PFSK-1 (cell line): ENCODE measurements around the gene DYRK3.

Experiments
- FOXP2 ChIP-seq: optimal IDR thresholded peaks from 2 replicates; pipeline ENCODE3; 2011; ENCODE audit warnings: borderline replicate concordance, control low read depth, inconsistent platforms; ENCODE audit not compliant: insufficient read depth; ENCODE audit errors: extremely low read length, extremely low read depth
- POLR2AphosphoS5 ChIP-seq: IDR thresholded peaks from 2 replicates; pipeline ENCODE4 v1.6.1; 2012; ENCODE audit warnings: low read depth, mild to moderate bottlenecking, control low read depth, low read length, moderate library complexity
- SIN3A ChIP-seq: IDR thresholded peaks from 2 replicates; pipeline ENCODE4 v1.6.1; 2012; ENCODE audit warnings: mild to moderate bottlenecking, low read length, moderate library complexity, borderline replicate concordance; ENCODE audit not compliant: insufficient read depth
- TAF1 ChIP-seq: IDR thresholded peaks from 2 replicates; pipeline ENCODE4 v1.6.1; 2012; ENCODE audit warnings: low read length, control low read depth, borderline replicate concordance; ENCODE audit not compliant: insufficient read depth
- TF ChIP-seq, protein P1 (sequence below), 2 experiments: IDR thresholded peaks; 2 replicates each; pipeline versions ENCODE4 v1.6.1 to v1.8.0; 2011 to 2012; ENCODE audit warnings: low read depth in 2 of 2, low read length in 2 of 2, control low read depth in 1 of 2, inconsistent platforms in 1 of 2, mild to moderate bottlenecking in 1 of 2, moderate library complexity in 1 of 2; ENCODE audit not compliant: insufficient read depth in 1 of 2

Gene DYRK3

DNA sequence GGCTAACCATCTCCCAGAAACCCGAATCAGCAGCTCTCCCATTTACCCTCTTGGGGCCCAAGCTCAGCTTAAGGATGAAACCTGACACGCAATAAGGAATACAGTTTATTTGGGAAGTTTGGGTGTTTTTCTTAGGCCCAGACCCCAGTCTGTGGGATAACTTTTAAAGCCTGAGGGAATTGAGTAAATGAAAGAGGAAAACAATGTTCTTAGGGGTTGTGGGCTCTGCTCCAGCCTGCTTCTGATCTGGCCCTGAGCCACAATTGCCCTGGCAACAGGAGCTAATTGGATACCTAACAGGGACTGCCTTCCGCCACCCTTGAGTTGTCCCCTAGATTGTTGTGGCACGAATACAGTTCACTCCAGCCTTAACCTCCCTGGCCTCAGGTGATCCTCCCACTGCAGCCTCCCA lies 20.1 kb downstream of the DYRK3 start:
- TF ChIP-seq FOXP2 (no peak), POLR2AphosphoS5 (no peak), SIN3A (no peak), TAF1 (no peak)
- TF ChIP-seq, protein P1, sequence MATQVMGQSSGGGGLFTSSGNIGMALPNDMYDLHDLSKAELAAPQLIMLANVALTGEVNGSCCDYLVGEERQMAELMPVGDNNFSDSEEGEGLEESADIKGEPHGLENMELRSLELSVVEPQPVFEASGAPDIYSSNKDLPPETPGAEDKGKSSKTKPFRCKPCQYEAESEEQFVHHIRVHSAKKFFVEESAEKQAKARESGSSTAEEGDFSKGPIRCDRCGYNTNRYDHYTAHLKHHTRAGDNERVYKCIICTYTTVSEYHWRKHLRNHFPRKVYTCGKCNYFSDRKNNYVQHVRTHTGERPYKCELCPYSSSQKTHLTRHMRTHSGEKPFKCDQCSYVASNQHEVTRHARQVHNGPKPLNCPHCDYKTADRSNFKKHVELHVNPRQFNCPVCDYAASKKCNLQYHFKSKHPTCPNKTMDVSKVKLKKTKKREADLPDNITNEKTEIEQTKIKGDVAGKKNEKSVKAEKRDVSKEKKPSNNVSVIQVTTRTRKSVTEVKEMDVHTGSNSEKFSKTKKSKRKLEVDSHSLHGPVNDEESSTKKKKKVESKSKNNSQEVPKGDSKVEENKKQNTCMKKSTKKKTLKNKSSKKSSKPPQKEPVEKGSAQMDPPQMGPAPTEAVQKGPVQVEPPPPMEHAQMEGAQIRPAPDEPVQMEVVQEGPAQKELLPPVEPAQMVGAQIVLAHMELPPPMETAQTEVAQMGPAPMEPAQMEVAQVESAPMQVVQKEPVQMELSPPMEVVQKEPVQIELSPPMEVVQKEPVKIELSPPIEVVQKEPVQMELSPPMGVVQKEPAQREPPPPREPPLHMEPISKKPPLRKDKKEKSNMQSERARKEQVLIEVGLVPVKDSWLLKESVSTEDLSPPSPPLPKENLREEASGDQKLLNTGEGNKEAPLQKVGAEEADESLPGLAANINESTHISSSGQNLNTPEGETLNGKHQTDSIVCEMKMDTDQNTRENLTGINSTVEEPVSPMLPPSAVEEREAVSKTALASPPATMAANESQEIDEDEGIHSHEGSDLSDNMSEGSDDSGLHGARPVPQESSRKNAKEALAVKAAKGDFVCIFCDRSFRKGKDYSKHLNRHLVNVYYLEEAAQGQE (IDR thresholded peaks at IDR 0.05; ENCODE audit: insufficient read depth in 1 of 2, low read depth in 2 of 2, low read length in 2 of 2) = no peak

- TF ChIP-seq FOXP2 (no peak), TAF1 (no peak), SIN3A (no peak), POLR2AphosphoS5 (no peak)
- TF ChIP-seq, protein P1 (IDR thresholded peaks at IDR 0.05; ENCODE audit: insufficient read depth in 1 of 2, low read depth in 2 of 2, low read length in 2 of 2) = no peak
These were observed 21.6 kb downstream of the DYRK3 start for GRCh38 chr1:206656936-206657335.

- TF ChIP-seq SIN3A = no peak
- TF ChIP-seq, protein P1 (IDR thresholded peaks at IDR 0.05; ENCODE audit: insufficient read depth in 1 of 2, low read depth in 2 of 2, low read length in 2 of 2) = no peak
- TF ChIP-seq POLR2AphosphoS5 = no peak
- no peak for TF ChIP-seq TAF1
- no peak for TF ChIP-seq FOXP2
These were observed 22.4 kb downstream of the DYRK3 start for GRCh38 chr1:206657751-206658150.

- no peak for TF ChIP-seq TAF1
- no peak for TF ChIP-seq SIN3A
- TF ChIP-seq, protein P1 (IDR thresholded peaks at IDR 0.05; ENCODE audit: insufficient read depth in 1 of 2, low read depth in 2 of 2, low read length in 2 of 2) = no peak
- no peak for TF ChIP-seq POLR2AphosphoS5
- no peak for TF ChIP-seq FOXP2
These were observed 23.1 kb downstream of the DYRK3 start for GRCh38 chr1:206658264-206658980.

GRCh38 chr1:206658981-206659273 lies 23.6 kb downstream of the DYRK3 start:
- no peak for TF ChIP-seq SIN3A
- TF ChIP-seq FOXP2 = no peak
- TF ChIP-seq TAF1 = no peak
- TF ChIP-seq, protein P1 (IDR thresholded peaks at IDR 0.05; ENCODE audit: insufficient read depth in 1 of 2, low read depth in 2 of 2, low read length in 2 of 2) = no peak
- no peak for TF ChIP-seq POLR2AphosphoS5
